Neuron (in vitro differentiated cells): Measurements from ENCODE around the gene AARS2.
A peak's percentile ranks its signal among the peaks of the same experiment; 100 is the strongest.

Source experiments
- H2AFZ ChIP-seq: one replicate; pipeline ENCODE4 v1.6.1; 2013; ENCODE audit warnings: low read depth, mild to moderate bottlenecking, inconsistent platforms, low read length, moderate library complexity
- H3K27me3 ChIP-seq: one replicate; pipeline ENCODE4 v1.6.1; 2013; ENCODE audit warnings: low read length; ENCODE audit not compliant: insufficient read depth
- H3K36me3 ChIP-seq: one replicate; pipeline ENCODE4 v1.6.1; 2013; ENCODE audit warnings: low read length; ENCODE audit not compliant: insufficient read depth
- H3K4me1 ChIP-seq: one replicate; pipeline ENCODE4 v1.6.1; 2013; ENCODE audit warnings: low read length; ENCODE audit not compliant: insufficient read depth
- H3K4me3 ChIP-seq: 2 replicates; pipeline ENCODE4 v1.5.1; 2013; ENCODE audit warnings: mild to moderate bottlenecking, low read length, moderate library complexity
- H3K9me3 ChIP-seq: one replicate; pipeline ENCODE4 v1.6.1; 2013; ENCODE audit warnings: low read length

The AARS2 gene

DNA sequence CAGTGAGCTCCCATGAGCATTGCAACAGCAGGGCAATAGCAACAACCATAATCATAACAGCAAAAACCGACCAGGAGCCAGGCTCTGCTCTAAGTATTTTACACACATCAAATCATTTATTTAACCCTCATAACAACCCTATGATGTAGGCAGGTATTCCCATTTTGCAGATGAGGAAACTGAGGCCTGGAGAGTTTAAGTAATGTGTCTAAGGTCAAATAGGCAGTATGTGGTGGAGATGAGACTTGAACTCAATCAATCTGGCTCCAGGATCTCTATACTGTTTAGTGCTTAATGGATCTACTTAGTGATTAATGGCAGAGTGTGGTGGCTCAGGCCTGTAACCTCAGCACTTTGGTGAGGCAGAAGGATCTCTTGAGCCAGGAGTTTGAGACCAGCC is 39.5 kb downstream of the AARS2 start:
- Histone ChIP-seq H2AFZ (no peak overlapping the region), H3K9me3 (no peaks in the 10 kb centered on the region), H3K4me3 (no peak overlapping the region), H3K4me1 (peaks cover 25% of the 10 kb centered on the region), H3K27me3 (no peaks in the 10 kb centered on the region), H3K36me3 (peaks cover 15% of the 10 kb centered on the region)

DNA sequence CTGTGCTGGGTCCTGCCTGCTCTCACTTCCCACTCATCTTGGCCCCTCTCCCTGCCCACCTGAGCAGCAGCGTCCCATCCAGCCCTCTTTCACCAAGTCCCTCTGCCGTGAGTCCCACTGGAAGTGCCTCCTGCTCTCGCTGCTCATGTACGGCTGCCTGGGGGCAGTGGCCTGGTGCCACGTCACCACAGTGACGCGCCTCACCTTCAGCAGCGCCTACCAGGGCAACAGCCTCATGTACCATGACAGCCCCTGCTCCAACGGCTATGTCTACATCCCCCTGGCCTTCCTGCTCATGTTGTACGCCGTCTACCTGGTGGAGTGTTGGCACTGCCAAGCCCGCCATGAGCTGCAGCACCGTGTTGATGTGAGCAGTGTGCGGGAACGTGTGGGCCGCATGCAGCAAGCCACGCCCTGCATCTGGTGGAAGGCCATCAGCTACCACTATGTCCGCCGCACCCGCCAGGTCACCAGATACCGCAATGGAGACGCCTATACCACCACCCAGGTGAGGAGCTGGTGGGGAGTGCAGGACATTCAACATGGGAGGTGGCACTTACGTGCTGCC is 40.1 kb downstream of the AARS2 start:
- H3K36me3 ChIP-seq: peaks cover 15% of the 10 kb centered on the region
- H3K9me3 ChIP-seq: no peaks in the 10 kb centered on the region
- H3K27me3 ChIP-seq: no peaks in the 10 kb centered on the region
- no peak overlapping the region for H3K4me3 ChIP-seq
- H2AFZ ChIP-seq: no peak overlapping the region
- H3K4me1 ChIP-seq: peaks cover 30% of the 10 kb centered on the region

DNA sequence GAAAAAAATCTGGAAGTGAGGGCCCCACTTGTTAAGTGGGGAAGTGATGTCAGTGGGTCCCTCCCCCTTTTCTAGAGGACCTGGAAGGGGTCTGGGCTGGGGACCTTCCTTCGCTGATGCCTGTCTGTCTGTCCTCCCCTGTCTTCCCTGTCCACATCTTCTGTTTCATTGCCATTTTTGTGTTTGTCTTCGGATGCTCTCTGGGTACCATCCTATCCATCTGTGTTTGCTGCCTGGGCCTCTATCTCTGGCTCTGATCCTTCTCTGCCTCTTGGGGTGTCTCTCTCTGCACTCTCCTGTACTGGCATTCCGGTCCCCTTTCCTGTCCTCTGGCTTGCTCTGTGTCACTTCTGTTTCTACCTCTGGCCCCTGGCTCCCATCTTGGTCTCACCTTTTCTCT is 40.6 kb downstream of the AARS2 start:
- Histone ChIP-seq H3K4me3 (no peak overlapping the region), H2AFZ (no peak overlapping the region), H3K36me3 (peaks cover 15% of the 10 kb centered on the region), H3K9me3 (no peaks in the 10 kb centered on the region), H3K27me3 (no peaks in the 10 kb centered on the region), H3K4me1 (peaks cover 35% of the 10 kb centered on the region)

DNA sequence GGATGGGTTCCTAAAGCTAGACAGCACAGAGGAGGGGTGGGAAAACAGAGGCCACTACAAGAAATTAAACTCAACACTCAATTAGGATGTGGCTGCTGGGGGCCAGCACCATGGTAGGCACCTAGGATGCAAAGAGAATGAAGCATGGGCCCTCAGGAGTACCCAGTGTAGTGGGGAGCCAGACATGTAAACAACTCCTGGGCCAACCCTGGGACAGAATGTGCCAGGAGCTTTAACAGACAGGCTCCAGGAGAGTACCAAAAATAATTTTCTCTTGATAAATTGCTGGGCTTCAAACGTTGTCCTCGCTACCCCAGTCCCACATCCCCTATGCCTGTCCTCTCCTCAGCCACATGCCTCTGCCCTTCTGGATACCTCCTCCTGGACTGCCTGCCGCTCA is 41.2 kb downstream of the AARS2 start:
- Histone ChIP-seq H3K36me3 (peaks cover 15% of the 10 kb centered on the region), H3K4me1 (peaks cover 40% of the 10 kb centered on the region), H2AFZ (no peak overlapping the region), H3K4me3 (peak overlapping the region; percentile 43), H3K9me3 (no peaks in the 10 kb centered on the region), H3K27me3 (no peaks in the 10 kb centered on the region)

DNA sequence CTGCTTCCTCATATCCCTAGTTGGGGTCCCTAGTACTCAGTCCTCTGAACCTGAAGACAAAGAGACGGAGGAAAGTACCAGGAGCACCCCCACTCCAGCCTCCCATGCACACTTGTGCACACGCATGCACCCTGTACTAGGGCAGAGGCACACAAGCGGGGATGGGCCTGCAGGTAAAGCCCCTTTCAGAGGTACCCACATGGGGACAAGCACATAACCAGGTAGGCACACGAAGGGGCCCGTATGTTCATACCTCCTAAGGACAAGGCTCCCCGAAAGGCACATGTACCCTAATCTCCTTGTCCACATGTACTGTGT is 41.8 kb downstream of the AARS2 start:
- Histone ChIP-seq H3K27me3 (no peaks in the 10 kb centered on the region), H2AFZ (no peak overlapping the region), H3K4me1 (peaks cover 44% of the 10 kb centered on the region), H3K4me3 (peak overlapping the region; percentile 43), H3K9me3 (no peaks in the 10 kb centered on the region), H3K36me3 (peaks cover 15% of the 10 kb centered on the region)

DNA sequence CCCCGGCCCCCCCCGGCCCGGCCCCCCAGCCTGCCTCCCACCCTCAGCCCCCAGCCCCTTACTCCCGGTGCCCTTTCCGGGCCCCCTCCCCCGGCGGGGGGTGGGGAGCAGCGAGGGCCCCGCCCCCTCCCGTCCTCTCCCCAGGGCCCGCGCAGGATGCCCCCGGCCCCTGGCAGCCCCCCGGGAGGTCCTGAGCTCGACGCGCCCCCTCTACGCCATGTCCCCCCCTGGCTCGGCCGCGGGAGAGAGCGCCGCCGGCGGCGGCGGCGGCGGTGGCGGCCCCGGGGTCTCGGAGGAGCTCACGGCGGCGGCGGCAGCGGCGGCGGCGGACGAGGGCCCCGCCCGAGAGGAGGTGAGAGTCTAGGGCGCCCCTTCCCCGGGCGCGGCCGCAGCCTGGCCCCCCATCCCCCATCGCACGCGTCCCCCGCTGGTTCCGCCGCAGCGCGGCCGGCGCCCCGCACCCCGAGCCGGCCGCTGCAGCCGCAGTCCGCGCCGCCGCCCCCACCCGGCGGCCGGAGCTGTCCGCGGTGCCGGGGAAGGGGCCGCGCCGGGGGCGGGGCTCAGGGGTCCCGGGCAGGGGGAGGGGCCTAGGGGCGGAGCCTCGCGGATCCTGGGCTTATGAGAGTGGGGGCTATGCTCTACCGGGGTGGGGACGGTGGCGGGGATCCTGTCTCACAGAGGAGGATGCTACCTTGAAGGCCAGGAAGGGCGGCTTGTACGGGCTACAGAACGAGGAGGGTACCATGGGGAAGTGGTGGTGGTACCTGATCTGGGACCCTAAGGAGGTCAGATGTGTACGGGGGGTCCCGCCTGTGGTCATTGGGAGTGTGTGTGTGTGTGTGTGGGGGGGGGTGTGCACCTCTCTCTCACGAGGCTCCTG is 42.4 kb downstream of the AARS2 start:
- Histone ChIP-seq H3K4me1 (peaks cover 44% of the 10 kb centered on the region), H3K27me3 (no peaks in the 10 kb centered on the region), H3K36me3 (peaks cover 14% of the 10 kb centered on the region), H3K4me3 (peak overlapping the region; percentile 43), H2AFZ (no peak overlapping the region), H3K9me3 (no peaks in the 10 kb centered on the region)

DNA sequence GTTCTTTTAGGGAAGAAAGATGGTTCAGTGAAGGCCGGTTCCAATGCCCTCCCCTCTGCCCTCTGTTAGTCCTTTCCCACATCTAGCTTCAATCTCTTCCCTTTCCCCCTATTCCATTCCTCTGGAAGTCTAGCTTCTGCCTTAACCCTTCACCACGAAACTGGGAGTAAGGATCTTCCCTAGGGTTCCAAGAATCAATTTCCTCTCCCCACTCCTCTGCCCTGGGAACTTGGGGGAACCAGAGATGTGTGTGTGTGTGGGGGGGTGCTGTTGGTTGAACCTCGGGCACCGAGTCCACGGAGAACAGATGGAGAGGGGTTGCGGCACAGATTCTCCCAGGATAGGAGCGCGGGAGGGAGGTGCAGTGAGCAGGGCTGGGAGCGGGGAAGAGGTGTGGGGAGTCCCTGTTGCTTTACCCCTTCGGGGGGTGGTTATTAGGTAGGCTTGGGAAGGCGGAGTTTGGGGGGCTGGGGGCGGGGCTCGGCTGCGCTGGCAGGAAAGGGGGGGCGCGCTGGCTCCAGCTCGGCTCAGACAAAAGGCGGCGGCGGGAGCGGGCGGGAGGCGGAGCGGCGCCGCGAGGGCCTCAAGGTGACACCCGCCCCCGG is 43.1 kb downstream of the AARS2 start, which contains the start of gene TMEM151B:
Gene TMEM151B, plus strand, starts transcription at position 530 of the 605 bp plus-strand sequence. CDS start 293 bp downstream, outside the sequence.
- Histone ChIP-seq H3K4me3 (peak within 1 kb of the TSS; percentile 54), H3K4me1 (peaks cover 44% of the 10 kb centered on the region), H2AFZ (no peak within 1 kb of the TSS), H3K9me3 (no peaks in the 10 kb centered on the region), H3K27me3 (no peaks in the 10 kb centered on the region), H3K36me3 (peaks cover 9% of the 10 kb centered on the region)

DNA sequence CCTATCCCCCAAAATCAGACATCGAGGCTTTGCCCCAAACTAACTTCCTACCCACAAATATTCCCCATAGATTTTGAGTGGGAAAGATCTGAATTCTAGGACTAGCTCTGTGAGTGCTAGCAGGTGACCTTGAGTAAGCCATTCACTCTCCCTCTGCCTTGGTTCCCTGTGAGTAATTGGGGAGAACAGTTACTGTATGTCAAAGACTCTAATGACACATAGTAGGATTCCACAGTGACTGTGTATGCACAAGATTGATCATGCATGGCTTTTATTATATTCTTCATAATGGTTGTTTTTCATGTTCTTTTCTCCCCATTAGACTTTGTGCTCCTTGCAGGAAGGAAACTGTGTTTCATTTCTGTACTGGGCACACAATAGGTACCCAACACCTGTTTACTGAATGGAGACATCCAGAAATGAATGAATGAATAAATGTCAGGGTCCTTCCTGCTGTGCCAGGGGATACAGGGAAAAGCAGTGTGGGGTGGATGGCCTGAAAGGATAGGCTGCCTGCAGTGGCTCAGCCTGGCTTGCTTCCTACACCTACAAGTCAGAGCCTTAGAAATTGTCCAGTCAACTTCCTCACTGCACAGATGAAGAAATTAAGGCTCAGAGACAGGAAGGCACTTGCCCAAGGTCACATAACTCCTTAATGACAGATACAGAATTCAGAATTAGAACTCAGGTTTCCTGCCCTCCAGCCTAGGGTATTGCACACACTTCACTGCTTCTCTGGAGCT is 43.8 kb downstream of the AARS2 start:
- H2AFZ ChIP-seq: no peak overlapping the region
- H3K9me3 ChIP-seq: no peaks in the 10 kb centered on the region
- H3K4me1 ChIP-seq: peaks cover 48% of the 10 kb centered on the region
- H3K27me3 ChIP-seq: no peaks in the 10 kb centered on the region
- H3K36me3 ChIP-seq: peaks cover 7% of the 10 kb centered on the region
- H3K4me3 ChIP-seq: peak overlapping the region; percentile 54

DNA sequence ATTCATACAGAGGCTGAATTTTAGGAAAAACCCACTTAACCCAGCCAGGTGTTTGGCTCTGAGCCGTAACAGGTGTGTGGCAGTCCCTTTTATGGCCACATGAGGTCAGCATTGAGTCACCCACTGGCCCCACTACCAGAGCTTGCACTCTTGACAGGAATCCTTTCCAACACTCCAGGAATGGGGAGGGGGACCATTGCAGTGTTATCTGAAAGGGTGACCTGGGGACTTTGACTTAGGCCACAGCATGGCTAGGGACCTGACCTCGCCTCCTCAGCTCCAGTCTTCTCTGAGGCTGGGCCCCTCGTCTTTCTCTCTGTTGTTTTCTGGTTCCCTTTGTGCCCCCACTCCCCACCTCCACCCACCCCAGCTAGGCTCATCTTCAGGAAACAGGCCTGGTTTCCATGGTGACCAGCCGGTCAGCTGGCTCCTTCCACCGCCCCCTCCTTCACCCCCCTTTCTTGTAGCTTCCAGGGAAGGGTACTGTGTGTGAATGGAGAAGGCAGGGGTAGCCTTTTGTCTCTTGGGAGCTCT is 45.0 kb downstream of the AARS2 start:
- H3K27me3 ChIP-seq: no peaks in the 10 kb centered on the region
- H2AFZ ChIP-seq: no peak overlapping the region
- no peaks in the 10 kb centered on the region for H3K9me3 ChIP-seq
- H3K36me3 ChIP-seq: peaks cover 2% of the 10 kb centered on the region
- H3K4me3 ChIP-seq: peak overlapping the region; percentile 3
- peaks cover 60% of the 10 kb centered on the region for H3K4me1 ChIP-seq

DNA sequence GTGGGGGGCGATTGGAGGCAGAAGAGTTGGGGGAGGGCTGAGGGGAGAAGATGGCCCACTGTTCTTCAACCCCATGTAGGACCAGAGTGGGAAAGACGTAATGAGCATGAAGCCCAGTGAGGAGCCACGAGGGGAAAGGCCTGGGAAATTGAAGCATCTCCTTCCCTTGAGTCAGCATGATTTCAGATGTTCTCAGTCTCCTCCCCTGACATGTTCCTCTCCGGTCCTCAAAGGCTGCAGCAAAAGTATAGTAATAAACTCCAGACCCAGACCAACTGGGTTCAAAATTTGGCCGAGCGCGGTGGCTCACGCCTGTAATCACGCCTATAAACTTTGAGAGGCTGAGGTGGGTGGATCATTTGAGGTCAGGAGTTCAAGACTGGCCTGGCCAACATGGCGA is 45.9 kb downstream of the AARS2 start:
- Histone ChIP-seq H3K4me1 (peaks cover 67% of the 10 kb centered on the region), H3K9me3 (no peaks in the 10 kb centered on the region), H2AFZ (no peak overlapping the region), H3K27me3 (no peaks in the 10 kb centered on the region), H3K36me3 (no peaks in the 10 kb centered on the region), H3K4me3 (no peak overlapping the region)

DNA sequence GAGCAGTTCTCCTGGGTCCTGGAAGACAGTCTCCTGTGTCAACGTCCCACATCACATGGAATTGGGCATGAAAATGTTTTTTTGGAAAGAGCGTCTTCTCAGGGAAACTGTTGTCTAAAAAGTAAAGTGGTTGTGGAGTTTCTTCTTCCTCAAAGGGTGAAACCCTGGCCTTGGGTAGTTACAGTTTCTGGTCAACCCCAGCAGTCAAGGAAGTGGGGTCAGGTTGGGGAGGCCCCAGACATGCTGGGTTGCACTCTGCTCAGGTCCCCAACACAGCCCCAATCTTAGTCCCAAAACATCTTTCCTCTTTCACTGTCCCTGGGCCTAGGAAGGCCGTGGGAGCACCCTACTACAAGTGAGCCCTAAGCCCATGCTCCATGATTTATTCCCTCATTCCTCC is 46.8 kb downstream of the AARS2 start:
- Histone ChIP-seq H3K27me3 (no peaks in the 10 kb centered on the region), H3K9me3 (no peaks in the 10 kb centered on the region), H2AFZ (no peak overlapping the region), H3K36me3 (no peaks in the 10 kb centered on the region), H3K4me3 (no peak overlapping the region), H3K4me1 (peaks cover 63% of the 10 kb centered on the region)

DNA sequence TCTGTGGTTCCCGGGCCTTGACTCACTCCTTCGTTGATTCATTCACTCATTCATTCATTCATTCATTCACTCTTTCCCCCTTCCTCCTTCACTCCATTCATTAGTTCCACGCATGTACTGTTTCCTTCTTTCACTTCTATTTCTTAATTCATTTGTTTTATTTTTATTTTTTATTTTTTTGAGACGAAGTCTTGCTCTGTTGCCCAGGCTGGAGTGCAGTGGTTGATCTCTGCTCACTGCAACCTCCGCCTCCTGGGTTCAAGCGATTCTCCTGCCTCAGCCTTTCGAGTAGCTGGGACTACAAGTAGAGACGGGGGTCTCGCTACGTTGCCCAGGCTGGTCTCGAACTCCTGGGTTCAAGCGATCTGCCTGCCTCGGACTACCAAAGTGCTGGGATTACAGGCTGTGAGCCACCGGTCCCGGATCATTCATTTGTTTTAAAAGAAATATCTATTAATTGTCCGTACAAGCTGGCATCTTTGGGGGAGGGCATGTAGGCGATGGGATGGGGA is 47.4 kb downstream of the AARS2 start:
- Histone ChIP-seq H3K36me3 (no peaks in the 10 kb centered on the region), H3K4me1 (peaks cover 60% of the 10 kb centered on the region), H2AFZ (peak overlapping the region; percentile 66), H3K9me3 (no peaks in the 10 kb centered on the region), H3K4me3 (peak overlapping the region; percentile 17), H3K27me3 (no peaks in the 10 kb centered on the region)
